HG02623 (cell line): ENCODE data around the gene MAP1LC3B2.

ENCODE experiments used
- ATAC-seq: cut with Tn5 transposase; IDR thresholded peaks from one replicate; pipeline ENCODE4 v1.9.1; 2021; ENCODE audit warnings: moderate library complexity; ENCODE audit not compliant: unreplicated experiment

The MAP1LC3B2 gene

DNA sequence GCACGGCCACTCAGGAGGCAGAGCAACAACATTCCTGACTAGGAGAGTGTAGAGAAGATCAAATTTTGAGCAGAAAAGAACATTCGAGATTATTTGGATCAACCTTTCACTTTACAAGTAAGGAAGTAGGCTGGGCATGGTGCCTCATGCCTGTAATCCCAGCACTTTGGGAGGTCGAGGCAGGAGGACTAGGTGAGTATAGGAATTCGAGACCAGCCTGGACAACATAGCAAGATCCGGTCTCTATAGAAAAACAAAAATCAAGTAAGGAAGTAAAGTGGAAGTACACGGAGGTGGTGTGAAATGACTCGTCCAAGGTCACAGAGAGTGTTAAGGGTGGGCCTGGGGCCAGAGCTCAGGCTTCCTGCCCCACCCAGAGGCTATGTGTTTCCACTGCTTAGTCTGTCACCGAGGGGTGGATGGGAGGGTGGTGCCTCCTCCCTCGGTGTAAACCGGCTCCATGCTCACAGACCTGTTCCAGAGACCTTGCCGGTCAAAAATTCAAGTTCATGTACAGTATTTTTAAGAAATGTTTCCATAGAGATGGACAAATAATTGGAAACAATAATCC is 51.9 kb downstream of the MAP1LC3B2 start:
- no peak for ATAC-seq

DNA sequence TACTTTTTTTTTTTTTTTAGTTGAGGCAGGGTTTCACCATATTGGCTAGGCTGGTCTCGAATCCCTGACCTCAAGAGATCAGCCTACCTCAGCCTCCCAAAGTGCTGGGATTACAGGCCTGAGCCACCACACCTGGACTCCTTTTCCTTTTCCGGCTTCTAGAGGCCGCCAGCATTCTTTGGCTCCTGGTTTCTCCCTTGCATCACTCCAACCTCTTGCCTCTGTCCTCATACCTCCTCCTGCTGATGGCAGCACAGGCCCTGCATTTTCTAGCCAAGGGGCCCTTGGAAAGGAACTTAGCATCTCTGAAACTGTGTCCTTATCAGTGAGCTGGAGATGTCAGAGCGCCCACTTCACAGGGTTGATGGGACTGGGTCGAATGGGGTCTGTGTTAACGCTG is 53.3 kb downstream of the MAP1LC3B2 start:
- ATAC-seq, result no peak

DNA sequence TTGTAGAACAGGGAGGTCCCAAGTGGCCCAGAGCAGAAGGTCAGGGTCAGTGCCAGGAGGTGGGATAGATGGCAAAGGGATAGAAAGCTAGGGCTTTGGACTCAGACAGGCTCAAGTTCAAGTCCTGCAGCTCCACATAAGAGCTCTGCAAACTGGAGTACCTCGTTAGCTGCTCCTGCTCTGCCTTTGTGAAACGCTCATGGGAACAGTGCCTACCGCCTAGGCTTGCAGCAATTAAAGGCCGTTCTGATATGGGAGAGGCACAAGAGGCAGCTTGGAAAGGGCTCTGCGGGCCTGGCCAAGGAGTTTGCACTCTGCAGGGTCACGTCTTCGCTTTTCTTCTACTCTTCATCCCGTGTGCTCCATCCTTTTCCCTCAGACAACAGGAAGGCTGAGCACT is 54.1 kb downstream of the MAP1LC3B2 start:
- ATAC-seq, result no peak

DNA sequence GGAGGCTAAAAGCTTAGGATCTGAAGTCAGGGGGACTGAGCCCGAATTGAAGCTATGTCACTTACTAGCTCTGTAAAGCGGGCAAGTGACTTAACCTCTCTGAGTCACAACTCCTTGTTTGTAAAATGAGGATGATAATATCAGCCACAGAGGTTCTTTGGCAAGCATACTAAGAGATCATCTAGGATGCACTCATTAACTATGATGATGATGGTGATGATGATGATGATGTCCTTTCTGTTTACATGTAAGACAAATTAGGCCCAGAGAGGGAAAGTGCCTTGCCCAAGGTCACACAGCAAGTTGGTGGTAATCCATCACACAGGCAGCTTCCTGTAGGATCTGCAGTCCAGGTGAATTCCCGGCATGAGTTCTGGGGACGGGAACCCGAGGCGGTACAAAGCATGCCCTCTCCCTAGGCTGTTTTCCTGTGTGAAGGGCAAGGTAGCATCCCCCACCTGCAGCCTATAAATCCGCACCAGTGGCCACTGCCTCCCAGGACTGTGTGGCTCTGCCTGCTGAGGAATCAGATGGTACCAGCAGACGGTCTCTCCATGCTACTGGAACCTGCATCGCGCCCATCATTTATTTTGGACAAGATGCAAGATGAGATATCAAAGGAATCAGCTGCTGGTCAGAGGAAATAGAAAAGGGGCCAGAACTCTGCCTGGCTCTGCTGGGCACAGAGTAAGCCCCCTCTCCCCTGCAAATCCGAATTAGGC is 55.2 kb downstream of the MAP1LC3B2 start:
- no peak for ATAC-seq

DNA sequence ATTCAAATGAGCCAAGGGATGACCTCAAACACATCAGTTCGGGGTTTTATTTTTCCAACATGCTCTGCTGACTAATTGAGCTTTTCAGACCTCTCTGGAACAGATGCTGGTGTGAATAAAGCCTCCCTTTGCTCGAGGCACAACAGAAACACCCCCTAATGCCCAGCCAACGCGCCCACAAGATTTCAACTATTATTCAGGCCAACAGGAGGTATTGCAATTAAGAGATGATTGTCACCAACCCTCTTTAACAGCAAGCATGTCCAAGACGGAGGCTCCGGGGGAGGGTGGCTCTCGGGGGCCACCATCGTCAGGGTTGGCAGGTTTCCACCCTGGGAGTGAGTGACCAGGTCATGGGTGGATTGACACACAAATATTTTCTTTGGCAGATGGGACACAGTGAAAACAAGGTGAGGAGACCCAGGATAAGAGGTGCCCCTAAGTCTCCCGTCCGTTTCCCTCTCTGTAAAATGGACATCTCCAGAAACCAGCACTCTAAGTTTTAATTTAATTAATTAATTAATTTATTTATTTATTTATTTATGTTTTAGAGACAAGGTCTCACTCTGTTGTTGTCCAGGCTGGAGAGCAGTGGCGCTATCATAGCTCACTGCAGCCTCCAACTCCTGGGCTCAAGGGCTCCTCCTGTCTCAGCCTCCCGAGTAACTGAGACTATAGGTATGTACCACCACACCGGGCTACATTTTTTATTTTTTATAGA is 56.1 kb downstream of the MAP1LC3B2 start:
- no peak for ATAC-seq

DNA sequence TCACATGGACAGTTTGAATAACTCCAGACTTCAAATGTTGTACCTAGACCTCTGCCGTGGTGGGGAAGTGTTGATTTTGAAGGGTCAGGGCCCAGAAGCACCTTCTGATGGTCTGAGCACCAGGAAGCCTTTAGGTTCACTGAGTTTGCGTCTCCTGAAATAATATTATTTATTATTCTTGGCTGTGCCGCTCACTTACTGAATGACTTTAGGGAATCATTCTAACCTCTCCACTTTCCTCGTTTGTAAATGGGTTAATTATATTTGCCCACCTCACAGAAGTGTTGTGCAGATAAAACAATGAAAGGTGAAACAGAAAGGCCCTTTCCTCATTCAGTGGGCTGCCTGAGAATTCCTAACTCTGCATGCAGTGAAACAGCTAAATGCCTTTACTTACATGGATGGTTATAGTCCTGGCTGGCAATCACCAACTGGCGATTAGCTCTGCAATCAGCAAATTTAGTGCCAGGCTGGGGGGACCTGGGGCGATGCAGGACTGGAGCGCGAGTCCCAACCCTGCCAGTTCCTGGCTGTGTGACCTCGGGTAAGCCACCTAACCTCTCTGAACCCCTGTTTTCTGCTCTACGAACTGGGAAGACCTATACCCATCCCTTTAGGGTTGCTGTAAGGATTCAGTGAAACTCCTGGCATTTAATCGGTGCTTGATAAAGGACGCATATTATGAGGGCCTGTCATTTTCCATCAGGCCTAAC is 57.5 kb downstream of the MAP1LC3B2 start:
- ATAC-seq, result no peak

DNA sequence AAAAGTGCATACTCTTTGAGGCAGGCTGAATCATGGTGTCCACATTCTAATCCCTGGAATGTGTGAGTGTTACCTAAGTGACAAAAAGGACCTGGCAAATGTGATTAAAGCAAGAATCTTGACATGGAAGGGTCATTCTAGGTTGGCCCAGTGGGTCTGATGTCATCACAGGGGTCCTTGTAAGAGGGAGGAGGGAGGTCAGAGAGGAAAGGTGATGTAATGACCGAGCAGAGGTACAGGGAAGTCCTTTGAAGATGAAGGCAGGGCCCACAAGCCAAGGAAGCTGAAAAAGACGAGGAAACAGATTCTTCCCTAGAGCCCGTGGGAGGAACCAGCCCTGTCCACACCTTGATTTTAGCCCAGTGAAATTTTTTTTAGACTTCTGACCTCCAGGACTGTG is 60.1 kb downstream of the MAP1LC3B2 start:
- no peak for ATAC-seq

DNA sequence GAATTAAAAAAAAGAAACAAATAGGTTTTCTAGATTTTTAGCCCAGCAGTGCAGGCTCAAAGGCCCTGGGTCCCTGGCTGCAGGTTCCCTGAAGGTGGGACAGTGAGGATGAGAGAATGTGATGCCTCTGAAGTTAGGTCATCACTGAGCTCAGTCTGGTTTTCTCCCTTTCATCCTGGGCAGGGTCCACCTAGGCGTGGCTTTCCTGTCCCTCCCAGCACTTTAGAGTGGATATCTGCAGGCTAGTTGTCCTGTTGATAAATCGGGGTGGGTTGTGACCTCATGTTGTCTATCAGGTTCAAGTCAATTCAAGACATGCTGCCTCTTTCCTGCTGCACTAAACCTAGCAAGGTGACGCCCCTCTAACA is 60.9 kb downstream of the MAP1LC3B2 start:
- ATAC-seq, result no peak

DNA sequence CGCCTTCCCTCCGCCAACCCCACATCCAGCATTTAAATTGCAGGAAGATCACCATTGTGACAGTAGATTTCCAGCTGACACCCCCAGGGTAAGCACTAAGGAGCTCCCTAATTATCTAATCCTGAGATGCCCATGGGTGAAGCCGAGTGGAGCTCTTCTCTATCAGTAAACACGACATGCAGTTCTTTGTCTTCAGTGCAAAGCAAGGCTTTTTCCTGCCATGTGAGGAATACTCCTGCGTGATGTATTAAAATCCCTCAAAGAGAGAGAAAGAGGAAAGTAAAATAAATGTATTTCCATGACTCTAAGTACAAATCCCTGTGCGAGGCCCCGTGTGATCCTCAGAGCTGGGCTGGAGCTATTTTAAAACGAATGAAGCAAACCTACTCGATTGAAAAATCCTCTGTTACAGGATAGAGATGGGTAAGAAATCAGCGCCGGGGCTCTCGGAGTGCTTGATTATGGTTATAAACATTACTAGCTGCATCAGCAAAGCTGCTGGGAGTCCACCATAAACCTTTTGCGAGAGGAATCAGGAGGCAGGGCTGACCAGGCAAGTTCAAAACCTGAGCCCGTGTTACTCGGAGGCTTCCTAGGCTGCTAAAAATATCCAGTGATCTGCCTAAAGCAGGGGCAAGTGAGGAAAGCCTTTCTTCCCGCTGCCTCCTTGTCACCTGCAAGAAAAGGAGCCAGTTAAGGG is 61.5 kb downstream of the MAP1LC3B2 start:
- ATAC-seq, result no peak

DNA sequence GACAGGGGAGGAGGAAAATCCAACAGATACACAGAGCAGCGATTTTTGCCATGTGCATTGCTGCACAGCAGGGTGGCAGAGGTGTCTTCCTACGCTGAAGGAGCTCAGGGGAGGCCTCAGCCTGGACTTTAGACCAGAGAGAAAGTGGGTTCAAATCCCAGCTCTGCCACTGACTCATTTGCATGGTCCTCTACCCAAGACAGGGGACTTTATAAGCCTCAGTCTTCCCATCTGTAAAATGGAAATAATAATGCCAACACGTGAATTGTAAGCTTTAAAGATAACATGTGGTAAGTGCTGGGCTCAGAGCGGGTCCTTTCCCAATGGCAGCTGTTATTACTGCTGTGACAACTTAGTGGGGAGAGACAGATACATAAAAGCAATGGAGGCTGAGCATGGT is 62.0 kb downstream of the MAP1LC3B2 start:
- no peak for ATAC-seq

DNA sequence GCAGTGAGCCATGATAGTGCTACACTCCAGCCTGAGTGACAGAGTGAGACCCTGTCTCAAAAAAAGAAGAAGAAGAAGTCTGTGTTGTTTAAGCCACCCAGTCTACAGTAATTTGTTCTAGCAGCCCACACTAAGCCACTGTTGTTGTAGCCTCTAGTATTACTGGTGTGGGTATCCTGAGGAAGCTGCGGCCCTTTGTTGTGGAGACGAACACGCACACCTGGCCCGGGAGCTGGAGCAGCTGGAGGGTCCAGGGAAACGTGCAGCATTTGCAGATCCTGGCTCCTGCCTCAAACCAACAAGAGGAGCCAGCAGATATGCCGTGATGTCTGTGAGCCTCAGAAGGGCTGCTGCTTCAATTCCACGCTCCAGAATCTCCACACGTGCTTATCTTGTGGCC is 65.3 kb downstream of the MAP1LC3B2 start:
- no peak for ATAC-seq

DNA sequence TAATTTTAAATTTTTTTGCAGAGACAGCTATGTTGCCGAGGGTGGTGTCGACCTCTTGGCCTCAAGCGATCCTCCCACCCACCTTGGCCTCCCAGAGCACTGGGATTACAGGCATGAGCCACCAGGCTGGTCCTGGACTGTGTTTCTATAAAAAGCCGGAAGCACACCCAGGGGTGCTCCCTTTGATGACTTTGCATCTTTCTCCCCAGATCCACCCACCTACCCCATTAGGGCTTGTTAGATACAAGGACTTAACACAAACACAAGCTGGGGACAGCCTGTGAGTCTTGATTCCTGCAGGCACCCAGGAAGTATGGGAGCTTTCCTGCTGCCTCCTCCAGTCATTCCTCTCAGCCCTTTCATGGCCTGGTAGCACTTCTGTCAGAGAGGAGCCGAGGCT is 67.0 kb downstream of the MAP1LC3B2 start:
- no peak for ATAC-seq
